ENCODE data around the gene NEK2. TPM values are rescaled to one million over a fixed set of nuclear protein-coding genes. Genes with fewer than 3 reads are reported as not detected.

The NEK2 gene
- total and polyA plus RNA-seq, 2 of the 13 experiments (the other 11 are each of a cell fraction or from before 2014, with no cell fraction given) = 10.9 to 40.8 TPM

DNA sequence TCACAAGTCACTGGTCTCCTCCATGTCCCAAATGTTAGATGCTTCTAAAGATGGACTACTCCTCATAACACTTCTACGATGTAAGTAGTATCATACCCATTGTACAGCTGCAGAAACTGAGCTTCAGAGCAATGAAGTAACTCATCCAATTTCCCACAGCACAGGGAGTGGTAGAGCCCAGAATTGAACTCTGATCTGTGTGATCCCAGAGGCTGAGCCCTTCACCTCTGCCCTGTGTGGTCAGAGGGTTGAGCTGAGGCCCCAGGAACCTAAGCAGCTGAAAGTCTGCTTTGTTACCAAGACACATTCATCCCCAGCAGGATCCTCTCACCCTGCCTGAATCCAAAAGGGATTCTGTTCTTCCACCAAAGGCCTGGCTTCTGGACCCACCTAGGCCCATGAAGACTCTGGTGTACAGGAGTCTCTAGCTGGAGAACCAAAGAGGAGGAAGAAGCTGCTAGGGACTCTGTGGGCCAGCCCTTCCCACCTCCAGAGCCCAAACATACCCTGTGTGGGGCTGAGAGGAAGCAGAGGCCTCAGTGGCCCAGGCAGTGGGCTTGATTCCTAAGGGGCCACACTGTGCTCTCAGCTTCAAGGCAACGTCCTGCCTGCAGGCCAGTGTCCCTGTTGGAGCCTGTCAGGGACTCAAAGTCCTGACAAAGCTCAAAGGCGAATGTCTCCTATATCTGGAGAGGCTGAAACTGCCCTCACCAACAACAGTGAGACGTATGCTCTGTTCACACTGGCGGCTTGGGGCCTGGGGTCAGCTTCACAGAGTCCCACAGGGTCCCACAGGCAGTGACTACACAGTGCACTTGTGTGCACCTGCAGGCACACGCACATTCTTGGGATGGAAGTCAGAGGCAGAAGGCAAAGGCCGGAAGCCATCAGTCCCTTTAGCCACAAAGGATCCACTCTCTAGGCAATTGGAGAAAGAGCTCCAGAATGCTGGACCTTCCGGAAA, 56.1 kb downstream of the NEK2 start (continued):
- TF ChIP-seq ZBTB25 (CRISPR knock-in tag; IDR thresholded peaks at IDR 0.05) (no peak), ZBTB38 (CRISPR knock-in tag; IDR thresholded peaks at IDR 0.05) (0 out of 2 replicates have a peak, but pooled peaks have one; percentile 12), SMARCC2 (IDR thresholded peaks at IDR 0.05) (no peak), IKZF1 (IDR thresholded peaks at IDR 0.05) (no peak), LCORL (IDR thresholded peaks at IDR 0.05) (no peak), LCORL (CRISPR knock-in tag; IDR thresholded peaks at IDR 0.05) (peak; percentile 40), FOXP1 (IDR thresholded peaks at IDR 0.05) (no peak), FOXP1 (CRISPR knock-in tag; IDR thresholded peaks at IDR 0.05) (no peak), ZNF773 (CRISPR knock-in tag; IDR thresholded peaks at IDR 0.05; ENCODE audit: borderline replicate concordance) (no peak), NFYB (CRISPR knock-in tag; IDR thresholded peaks at IDR 0.05) (no peak), EZH2 (conservative IDR thresholded peaks at IDR 0.05; ENCODE audit: low read depth, low read length) (no peak), ZNF263 (CRISPR knock-in tag; IDR thresholded peaks at IDR 0.05) (no peak; the same call in 1 of the 2 replicates), NR1H2 (CRISPR knock-in tag; IDR thresholded peaks at IDR 0.05; ENCODE audit: borderline replicate concordance, low read depth) (peak; percentile 11; the same call in 1 of the 2 replicates), FOXM1 (CRISPR knock-in tag; IDR thresholded peaks at IDR 0.05) (no peak), HINFP (CRISPR knock-in tag; IDR thresholded peaks at IDR 0.05; ENCODE audit: low read depth) (no peak), ZNF775 (CRISPR knock-in tag; IDR thresholded peaks at IDR 0.05; ENCODE audit: borderline replicate concordance) (no peak), ZNF761 (CRISPR knock-in tag; conservative IDR thresholded peaks at IDR 0.05) (no peak), ZSCAN30 (CRISPR knock-in tag; IDR thresholded peaks at IDR 0.05) (no peak; the same call in 1 of the 2 replicates), SRSF4 (IDR thresholded peaks at IDR 0.05; ENCODE audit: low read depth, low read length, poor library complexity, severe bottlenecking) (no peak), ZNF629 (CRISPR knock-in tag; conservative IDR thresholded peaks at IDR 0.05) (peak; percentile 100), AHR (CRISPR knock-in tag; IDR thresholded peaks at IDR 0.05) (no peak), MXI1 (IDR thresholded peaks at IDR 0.05; ENCODE audit: borderline replicate concordance, low read depth, low read length) (no peak), ZNF614 (CRISPR knock-in tag; IDR thresholded peaks at IDR 0.05; ENCODE audit: borderline replicate concordance) (peak; percentile 40; the same call in 1 of the 2 replicates)
- TF ChIP-seq, protein P1, sequence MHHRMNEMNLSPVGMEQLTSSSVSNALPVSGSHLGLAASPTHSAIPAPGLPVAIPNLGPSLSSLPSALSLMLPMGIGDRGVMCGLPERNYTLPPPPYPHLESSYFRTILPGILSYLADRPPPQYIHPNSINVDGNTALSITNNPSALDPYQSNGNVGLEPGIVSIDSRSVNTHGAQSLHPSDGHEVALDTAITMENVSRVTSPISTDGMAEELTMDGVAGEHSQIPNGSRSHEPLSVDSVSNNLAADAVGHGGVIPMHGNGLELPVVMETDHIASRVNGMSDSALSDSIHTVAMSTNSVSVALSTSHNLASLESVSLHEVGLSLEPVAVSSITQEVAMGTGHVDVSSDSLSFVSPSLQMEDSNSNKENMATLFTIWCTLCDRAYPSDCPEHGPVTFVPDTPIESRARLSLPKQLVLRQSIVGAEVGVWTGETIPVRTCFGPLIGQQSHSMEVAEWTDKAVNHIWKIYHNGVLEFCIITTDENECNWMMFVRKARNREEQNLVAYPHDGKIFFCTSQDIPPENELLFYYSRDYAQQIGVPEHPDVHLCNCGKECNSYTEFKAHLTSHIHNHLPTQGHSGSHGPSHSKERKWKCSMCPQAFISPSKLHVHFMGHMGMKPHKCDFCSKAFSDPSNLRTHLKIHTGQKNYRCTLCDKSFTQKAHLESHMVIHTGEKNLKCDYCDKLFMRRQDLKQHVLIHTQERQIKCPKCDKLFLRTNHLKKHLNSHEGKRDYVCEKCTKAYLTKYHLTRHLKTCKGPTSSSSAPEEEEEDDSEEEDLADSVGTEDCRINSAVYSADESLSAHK (CRISPR knock-in tag; IDR thresholded peaks at IDR 0.05; ENCODE audit: borderline replicate concordance) = no peak
- TF ChIP-seq, protein P2, sequence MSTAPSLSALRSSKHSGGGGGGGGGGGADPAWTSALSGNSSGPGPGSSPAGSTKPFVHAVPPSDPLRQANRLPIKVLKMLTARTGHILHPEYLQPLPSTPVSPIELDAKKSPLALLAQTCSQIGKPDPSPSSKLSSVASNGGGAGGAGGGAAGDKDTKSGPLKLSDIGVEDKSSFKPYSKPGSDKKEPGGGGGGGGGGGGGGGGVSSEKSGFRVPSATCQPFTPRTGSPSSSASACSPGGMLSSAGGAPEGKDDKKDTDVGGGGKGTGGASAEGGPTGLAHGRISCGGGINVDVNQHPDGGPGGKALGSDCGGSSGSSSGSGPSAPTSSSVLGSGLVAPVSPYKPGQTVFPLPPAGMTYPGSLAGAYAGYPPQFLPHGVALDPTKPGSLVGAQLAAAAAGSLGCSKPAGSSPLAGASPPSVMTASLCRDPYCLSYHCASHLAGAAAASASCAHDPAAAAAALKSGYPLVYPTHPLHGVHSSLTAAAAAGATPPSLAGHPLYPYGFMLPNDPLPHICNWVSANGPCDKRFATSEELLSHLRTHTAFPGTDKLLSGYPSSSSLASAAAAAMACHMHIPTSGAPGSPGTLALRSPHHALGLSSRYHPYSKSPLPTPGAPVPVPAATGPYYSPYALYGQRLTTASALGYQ (CRISPR knock-in tag; IDR thresholded peaks at IDR 0.05) = no peak

Measured in HepG2 (cell line).